Stimulated activated CD8-positive, alpha-beta memory T cell treated with anti-CD3 and anti-CD28 coated beads, Interleukin-15, amount 100 ng/mL, for 1 hour (primary cell): ENCODE measurements around the gene SLC36A3.
A peak's percentile ranks its signal among the peaks of the same experiment; 100 is the strongest.
"Not testable (repeated sequence)": the region's sequence is repeated elsewhere in the genome, so short reads cannot be mapped to it uniquely, and the experiment has no call there.

ENCODE experiments used
- DNase-seq: peaks from one replicate; pipeline ENCODE4 v3.0.0-alpha.2; 2020; ENCODE audit warnings: low read depth

Gene SLC36A3

DNA sequence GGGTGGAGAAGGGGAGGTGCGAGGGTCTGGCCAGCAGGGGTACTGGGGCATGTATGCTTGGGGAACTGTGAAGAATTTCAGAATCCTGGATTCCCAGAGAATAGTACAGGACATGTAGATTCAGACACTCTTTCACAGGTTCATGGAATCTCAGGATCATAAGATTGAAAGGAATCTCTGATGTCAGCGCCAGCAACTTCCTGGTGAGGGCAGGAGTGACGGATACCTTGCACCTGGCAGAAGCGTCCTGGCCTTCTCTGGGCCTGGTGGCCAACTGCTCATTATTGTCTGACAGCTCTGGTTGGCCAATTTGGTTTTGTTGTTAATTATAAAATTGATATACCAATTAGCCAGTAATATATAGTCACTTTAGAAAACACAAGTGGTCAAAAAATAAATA lies 43.6 kb downstream of the SLC36A3 start:
- no peak for DNase-seq

GRCh38 chr5:151258816-151259215 lies 44.8 kb downstream of the SLC36A3 start:
- DNase-seq, result no peak

- no peak for DNase-seq
Observed at GRCh38 chr5:151258201-151258611, 45.4 kb downstream of the SLC36A3 start.

DNA sequence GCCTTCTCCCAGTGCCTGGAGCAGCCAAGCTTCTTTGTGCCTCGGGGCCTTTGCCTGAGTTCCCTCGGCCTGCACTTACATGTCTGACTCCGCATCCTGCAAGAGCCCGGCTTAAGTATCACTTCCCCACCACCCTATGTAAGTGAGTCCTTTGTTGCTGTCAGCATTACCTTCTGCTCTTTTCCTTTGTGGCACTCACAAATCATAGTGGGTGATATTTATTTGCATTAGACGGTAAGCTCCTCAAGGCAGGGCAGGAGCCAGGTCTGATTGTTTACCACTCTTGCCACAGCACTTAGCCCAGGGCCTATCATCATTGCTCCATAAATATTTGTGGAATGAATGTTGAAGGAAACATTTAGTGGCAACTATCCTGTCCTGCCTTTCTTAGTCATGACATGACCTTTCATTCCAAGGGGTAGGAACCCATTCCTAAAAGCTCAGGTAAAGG lies 45.8 kb downstream of the SLC36A3 start:
- no peak for DNase-seq

- DNase-seq, result no peak
Observed at GRCh38 chr5:151255621-151256286, 47.8 kb downstream of the SLC36A3 start.

- not testable (repeated sequence) for DNase-seq
Observed at GRCh38 chr5:151254990-151255389, 48.6 kb downstream of the SLC36A3 start.

DNA sequence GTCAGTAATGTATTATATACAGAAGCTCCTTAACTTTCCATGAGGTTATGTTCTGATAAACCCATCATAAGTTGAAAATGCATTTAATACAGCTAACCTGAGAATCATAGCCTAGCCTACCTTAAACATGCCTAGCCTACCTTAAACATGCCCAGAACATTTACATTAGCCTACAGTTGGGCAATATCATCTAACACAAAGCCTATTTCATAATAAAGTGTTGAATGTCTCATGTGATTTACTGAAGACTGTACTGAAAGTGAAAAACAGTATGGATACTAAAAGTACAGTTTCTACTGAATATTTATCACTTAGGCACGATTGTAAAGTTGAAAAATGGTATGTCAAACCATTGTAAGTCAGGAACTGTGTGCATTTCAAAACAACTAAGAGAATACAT lies 49.0 kb downstream of the SLC36A3 start:
- no peak for DNase-seq

DNA sequence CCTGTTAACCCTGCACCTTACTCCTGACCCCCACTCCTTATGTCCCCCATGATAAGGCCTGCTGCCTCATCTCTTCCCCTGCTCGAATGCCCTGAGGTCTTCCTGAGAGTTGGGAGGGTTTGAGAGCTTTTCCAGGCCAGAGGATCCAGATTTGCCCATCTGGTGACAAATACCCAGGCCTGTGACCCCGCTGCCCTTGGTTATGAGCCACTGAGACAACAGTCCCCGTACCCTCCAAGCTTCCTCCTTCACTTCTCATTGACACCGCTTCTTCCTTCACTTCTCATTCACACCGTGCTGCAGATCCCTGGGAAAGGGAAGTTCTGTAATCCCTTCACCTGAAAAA lies 50.0 kb downstream of the SLC36A3 start:
- DNase-seq, result no peak

DNA sequence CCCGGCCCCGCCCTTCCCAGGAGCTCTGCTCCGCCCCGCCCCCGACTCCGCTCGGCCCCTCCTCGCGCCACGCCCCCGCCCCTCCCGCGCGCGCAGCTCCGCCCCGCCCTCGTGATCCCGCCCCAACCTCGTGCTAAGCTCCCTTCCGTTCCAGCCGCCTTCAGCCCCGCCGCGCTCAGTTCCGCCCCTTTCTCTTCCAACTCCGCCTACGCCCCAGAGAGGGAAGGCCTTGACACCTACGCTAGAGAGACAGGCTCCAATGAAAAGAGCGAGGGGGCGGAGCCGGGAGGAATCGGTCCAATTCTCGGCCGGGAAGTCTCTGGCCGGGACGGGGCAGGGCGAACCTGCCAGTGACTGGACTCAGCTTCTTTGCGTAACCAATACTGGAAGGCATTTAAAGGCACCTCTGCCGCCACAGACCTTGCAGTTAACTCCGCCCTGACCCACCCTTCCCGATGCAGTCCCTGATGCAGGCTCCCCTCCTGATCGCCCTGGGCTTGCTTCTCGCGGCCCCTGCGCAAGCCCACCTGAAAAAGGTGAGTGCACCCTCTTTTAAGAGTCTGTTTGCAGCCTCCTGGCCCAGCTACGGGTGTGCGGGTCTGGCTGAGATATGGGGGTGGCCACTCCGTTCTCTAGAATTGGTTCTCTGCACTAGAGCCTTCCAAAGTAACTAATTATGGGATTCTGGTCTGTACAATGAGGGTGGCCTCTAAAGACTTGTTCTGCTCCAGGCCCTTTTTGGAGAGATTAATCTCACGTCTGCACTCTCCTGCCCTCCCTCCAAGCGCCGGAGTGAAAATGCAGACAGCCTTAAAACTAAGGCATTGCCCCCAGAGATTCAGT lies 50.6 kb downstream of the SLC36A3 start, which contains the start of gene GM2A:
Gene GM2A (plus strand): TSS at position 424 of the 843 bp plus-strand sequence. CDS start 32 bp downstream, at position 456.
- DNase-seq, result peak; percentile 95

DNA sequence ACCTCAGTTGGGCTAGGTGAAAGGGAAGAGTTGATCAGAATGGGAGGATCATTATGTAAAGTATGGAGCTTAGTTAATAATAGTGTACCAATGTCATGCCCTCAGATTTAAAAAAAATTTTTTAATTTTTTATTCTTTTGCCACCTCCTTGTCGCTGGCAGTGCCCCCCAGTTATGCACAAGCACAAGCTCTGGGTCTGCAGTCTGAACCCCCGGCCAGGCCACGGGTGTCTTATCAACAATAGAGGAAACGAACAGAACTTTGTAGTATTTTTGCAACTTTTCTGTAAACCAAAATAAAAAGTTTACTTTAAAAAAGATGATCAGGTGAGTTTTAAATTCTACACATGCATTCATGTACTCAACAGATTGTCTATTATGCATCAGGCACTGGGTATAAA lies 51.9 kb downstream of the SLC36A3 start:
- no peak for DNase-seq

DNA sequence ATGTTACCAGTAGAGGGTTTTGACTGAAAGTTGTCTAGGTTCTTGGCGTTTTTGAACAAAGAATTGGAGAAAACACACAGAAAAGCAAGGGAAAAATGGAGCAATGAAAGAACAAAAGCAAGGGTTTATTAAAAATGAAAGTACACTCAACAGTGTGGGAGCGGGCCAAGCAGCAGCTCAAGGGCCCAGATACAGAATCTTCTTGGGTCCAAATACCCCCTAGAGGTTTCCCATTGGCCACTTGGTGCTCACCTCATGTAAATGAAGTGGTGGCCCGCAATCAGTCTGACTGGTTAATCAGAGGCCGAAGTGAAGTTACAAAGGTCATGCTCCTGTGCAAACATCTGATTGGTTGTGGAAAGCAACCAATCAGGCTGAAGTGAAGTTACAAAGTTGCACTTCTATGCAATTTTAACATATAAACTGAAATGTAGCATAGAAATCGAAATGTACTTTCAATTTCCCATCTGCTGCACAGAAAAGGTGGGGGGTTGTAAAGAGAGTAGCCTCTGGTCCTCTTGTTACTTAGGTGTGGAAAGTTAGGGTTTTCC lies 52.5 kb downstream of the SLC36A3 start:
- DNase-seq, result no peak

DNA sequence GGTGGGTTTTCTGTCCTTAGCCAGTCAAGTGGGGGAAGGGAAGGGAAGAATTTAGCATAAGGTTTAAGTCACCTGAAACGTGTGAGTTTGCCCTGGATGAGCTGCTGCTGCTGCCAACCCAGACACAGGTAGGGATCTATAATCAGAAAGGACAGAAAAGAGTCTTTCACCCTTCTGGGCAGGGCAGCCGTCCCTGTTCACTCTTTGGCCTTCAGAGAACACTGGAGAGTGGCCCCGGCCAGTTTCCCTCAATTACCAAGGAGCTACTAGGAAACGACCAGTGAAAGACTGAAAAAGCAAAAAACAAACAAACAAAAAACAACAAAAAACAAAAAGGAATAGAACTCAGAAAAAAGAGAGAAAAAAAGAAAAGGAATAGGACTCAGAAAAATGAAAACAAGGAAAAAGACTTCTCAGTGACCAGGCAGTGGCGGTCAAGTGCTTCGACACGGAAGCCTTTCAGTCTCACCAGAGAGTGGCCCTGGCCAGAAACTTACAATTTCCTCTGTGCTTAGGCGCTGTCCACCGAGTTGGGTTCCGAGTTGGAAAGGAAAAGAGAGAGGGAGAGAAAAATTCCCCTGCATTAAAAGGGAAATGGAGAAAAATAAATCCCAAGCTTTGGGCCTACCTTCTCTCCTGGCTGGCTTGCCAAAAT lies 53.1 kb downstream of the SLC36A3 start:
- no peak for DNase-seq

DNA sequence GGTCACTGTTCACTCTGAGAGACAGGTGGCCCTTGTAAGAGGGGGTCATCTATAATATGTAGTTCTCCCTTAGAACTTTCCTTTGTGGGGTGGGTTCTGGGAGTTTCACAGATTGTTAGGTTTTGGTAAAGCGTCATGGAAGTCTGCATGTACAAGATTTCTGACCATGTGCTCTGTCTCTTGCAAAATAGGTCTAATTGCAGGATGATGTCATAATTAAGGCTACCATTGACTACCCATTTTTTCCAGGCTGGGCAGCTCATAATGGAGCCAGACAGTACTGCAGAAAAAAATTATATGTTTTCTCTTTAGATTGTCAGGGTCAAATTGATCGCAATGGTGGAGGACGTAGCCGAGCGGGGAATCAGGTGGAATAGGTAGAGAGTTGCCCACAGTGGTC lies 54.3 kb downstream of the SLC36A3 start:
- no peak for DNase-seq

GRCh38 chr5:151248651-151249050 lies 54.9 kb downstream of the SLC36A3 start:
- DNase-seq, result no peak

DNA sequence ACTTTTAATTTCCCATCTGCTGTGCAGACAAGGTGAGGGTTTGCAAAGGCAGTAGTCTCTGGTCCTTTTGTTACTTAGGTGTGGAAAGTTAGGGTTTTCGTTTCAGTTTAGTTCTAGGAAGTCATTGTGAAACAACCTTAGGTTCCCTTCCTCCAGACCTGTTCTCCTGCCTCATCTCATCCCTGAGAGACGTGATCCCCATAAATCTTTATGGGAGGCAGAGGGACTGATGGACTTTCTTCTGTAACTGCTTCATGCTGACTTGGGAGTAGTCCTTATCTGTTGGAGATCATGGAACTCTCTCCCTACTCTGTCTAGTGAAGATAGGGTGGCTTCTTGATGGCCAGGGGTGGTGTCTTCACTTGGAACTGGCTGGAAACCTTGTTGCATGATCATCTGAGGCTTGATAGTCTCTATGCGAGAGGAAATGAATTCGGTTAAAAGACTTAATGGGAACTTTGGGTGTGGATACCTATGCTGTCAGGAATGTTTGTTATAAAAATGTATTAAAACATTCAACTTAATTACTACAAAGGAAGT lies 57.8 kb downstream of the SLC36A3 start:
- DNase-seq, result no peak

DNA sequence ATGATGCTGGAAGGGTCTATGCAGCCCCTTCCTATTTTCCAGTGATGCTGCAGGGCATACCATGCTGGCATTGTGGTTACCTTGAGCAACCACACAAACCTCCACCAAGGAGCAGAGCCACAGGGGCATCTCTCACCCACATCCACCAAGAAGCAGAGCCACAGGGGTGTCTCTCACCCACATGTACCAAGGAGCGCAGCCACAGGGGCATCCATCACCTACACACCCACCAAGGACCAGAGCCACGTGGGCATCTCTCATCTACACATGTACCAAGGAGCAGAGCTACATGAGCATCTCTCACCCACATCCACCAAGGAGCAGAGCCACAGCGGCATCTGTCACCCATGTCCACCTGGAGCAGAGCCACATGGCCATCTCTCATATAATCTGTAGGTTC lies 59.4 kb downstream of the SLC36A3 start:
- DNase-seq, result no peak

DNA sequence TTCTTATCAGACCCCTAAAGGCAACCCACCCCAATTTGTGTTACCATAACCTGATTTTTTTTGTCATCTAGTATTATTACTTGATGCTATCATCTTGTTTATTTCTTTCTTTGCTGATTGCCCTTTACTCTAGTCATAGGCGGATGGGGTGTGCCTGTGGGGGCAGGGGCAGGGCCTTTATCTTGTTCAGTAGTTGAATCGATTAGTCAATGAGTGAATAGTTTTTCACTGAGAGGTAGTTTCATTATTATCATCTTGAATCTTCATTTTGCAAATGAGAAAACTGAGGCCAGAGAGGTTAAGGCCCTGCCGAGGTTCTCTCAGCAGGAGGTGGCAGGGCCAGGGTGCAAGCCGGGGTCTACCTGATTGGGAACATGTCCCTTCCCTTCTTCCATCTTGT lies 60.0 kb downstream of the SLC36A3 start:
- DNase-seq, result no peak

DNA sequence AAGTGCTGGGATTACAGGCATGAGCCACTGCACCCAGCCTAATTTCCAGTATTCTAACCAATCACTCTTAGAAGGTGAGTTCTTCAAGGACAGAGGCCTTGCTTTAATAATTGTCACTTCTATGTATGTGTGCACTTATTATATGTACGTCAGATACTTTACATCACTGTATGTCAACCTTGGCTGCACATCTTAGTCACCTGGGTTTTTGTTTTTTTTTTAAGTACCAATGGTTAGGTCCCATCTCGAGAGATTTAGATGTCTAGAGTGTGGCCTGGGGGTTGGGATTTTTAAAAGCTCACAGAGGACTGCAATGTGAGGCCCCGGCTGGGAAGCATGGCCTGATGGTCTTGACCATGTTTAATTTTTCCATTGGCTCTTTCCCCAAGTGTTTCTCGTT lies 60.4 kb downstream of the SLC36A3 start:
- DNase-seq, result no peak

- DNase-seq, result no peak
Observed at GRCh38 chr5:151240924-151241635, 62.5 kb downstream of the SLC36A3 start.

DNA sequence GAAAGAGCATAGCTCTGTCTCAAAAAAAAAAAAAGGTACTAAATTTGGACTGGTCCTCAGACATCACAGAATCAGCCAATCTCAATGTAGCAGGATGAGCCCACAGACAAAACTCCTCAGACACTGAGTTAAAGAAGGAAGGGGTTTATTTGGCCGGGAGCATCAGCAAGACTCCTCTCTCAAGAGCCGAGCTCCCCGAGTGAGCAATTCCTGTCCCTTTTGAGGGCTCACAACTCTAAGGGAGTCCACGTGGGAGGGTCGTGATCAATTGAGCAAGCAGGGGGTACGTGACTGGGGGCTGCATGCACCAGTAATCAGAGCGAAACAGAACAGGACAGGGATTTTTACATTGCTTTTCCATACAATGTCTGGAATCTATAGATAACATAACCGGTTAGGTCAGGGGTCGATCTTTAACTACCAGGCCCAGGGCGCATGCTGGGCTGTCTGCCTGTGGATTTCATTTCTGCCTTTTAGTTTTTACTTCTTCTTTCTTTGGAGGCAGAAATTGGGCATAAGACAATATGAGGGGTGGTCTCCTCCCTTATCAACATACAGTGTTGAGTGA lies 63.2 kb downstream of the SLC36A3 start:
- not testable (repeated sequence) for DNase-seq

DNA sequence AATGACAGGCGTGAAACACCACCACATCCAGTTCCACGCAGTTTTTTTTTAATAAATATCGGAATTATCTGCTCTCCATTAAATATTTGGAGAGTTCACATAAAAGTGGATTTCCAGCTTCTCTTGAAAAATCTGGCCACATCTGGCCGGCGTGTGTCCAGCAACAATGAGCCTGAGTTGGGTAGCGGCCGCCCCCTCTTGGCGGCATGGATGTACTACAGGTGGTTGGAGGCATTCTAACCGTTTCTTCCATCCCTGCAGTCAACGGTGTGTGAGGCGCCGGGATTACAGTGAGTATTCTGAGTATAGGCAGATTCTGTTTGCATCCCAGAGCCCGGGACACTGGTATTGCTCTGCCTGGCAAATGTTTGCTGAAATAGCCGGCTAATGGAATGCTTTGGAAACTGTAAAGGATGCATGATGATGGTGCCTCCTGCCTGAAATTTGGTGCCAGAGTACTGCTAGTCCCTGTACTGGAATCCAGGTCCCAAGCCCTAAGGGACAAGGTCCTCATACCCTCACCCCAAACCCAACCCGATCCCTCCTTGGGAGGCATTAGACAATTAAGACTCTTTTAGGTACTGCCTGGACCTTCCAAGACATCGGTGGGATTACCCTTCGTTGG lies 64.2 kb downstream of the SLC36A3 start:
- DNase-seq, result peak; percentile 37
